A549 (cell line): ENCODE measurements around the gene S100A7A. TPM values are rescaled to one million over a fixed set of nuclear protein-coding genes. Genes with fewer than 3 reads are reported as not detected.

Experiments used
- ATAC-seq, 2 experiments: fragments of 200-7000 bp in 1 of 2; fragments of >200 bp in 1 of 2; cut with Nextera tagmentation in 1 of 2; cut with Tn5 transposase in 1 of 2; 3 replicates each; pipeline versions ENCODE4 v1.8.0 to v1.9.1; 2018 to 2020; ENCODE audit warnings: mild to moderate bottlenecking in 1 of 2, moderate library complexity in 1 of 2
- CTCF ChIA-PET: fragments of 300-600 bp; sonication (Branson Sonifier 250); formaldehyde crosslinking; extraction: SDS; loops from one replicate; lab custom pipeline; 2021; ENCODE audit warnings: antibody characterized with exemption, inconsistent platforms; lab: Yijun Ruan, JAX
- POLR2A ChIA-PET: fragments of 350-600 bp; formaldehyde crosslinking; extraction: SDS; loops from one replicate; lab custom pipeline; 2021; ENCODE audit warnings: antibody characterized with exemption, inconsistent platforms; lab: Yijun Ruan, JAX
- DNase-seq, 2 experiments: peaks; one replicate each; pipeline versions ENCODE4 v3.0.0 to v3.0.0-alpha.2; 2011 to 2016; ENCODE audit warnings: low read depth in 1 of 2, low spot score in 1 of 2
- FAIRE-seq: peaks from 2 replicates; lab custom pipeline; 2011; peaks lifted over from hg19 to GRCh38; lab: Jason Lieb, UNC
- H3K27ac ChIP-seq, 2 experiments: fragments of >200 bp; sonication (Bioruptor Twin); formaldehyde crosslinking; 3 replicates each; pipeline ENCODE4 v1.5.1; 2016 to 2017
- H3K4me1 ChIP-seq: fragments of >200 bp; sonication (Bioruptor Twin); formaldehyde crosslinking; 3 replicates; pipeline ENCODE4 v1.6.1; 2016
- H3K4me2 ChIP-seq: fragments of >200 bp; sonication (Bioruptor Twin); formaldehyde crosslinking; 3 replicates; pipeline ENCODE4 v1.6.1; 2016
- H3K4me3 ChIP-seq: fragments of >200 bp; sonication (Bioruptor Twin); formaldehyde crosslinking; 3 replicates; pipeline ENCODE4 v1.5.1; 2016
- H3K9me3 ChIP-seq: fragments of >200 bp; sonication (Bioruptor Twin); formaldehyde crosslinking; 3 replicates; pipeline ENCODE4 v1.6.1; 2016
- ATOH8 ChIP-seq: fragments of 250-450 bp; sonication (Bioruptor Pico); IDR thresholded peaks from 2 replicates; pipeline ENCODE4 v1.5.0; 2020; ENCODE audit warnings: low read depth, mild to moderate bottlenecking, moderate library complexity
- BHLHE40 ChIP-seq: IDR thresholded peaks from 2 replicates; pipeline ENCODE4 v1.6.1; 2012; ENCODE audit warnings: low read depth, low read length, inconsistent platforms
- CBX2 ChIP-seq: fragments of 200-600 bp; sonication (generic); IDR thresholded peaks from 2 replicates; pipeline ENCODE4 v1.6.1; 2016; ENCODE audit warnings: low read depth, mild to moderate bottlenecking, borderline replicate concordance
- CBX8 ChIP-seq: fragments of 200-600 bp; sonication (generic); IDR thresholded peaks from 2 replicates; pipeline ENCODE4 v1.6.1; 2016
- CHD2 ChIP-seq: fragments of 150-350 bp; IDR thresholded peaks from 2 replicates; pipeline ENCODE4 v1.6.1; 2014; ENCODE audit warnings: low read length; ENCODE audit not compliant: partially characterized antibody
- CHD4 ChIP-seq: fragments of 200-600 bp; sonication (generic); IDR thresholded peaks from 2 replicates; pipeline ENCODE4 v1.6.1; 2016; ENCODE audit warnings: antibody characterized with exemption, mild to moderate bottlenecking, borderline replicate concordance
- ELK1 ChIP-seq: fragments of 150-350 bp; IDR thresholded peaks from 2 replicates; pipeline ENCODE4 v1.6.1; 2014; ENCODE audit warnings: low read depth, mild to moderate bottlenecking, low read length
- EP300 ChIP-seq, 2 experiments: fragments of >200 bp; sonication (Bioruptor Twin); formaldehyde crosslinking; IDR thresholded peaks; 2 replicates in 1 of 2; 3 replicates in 1 of 2; pipeline ENCODE4 v1.6.1; 2016 to 2017
- ESRRA ChIP-seq: fragments of 150-350 bp; IDR thresholded peaks from 2 replicates; pipeline ENCODE4 v1.6.1; 2014; ENCODE audit warnings: mild to moderate bottlenecking, low read length, borderline replicate concordance
- FOSL2 ChIP-seq, 2 experiments: fragments of 450-650 bp in 1 of 2; fragments of >200 bp in 1 of 2; sonication (Bioruptor Twin) in 1 of 2; formaldehyde crosslinking; IDR thresholded peaks; 2 replicates each; pipeline versions ENCODE4 v1.5.0 to v1.6.1; 2016 to 2020; ENCODE audit warnings: mild to moderate bottlenecking in 1 of 2, moderate library complexity in 1 of 2
- GATA3 ChIP-seq: IDR thresholded peaks from 2 replicates; pipeline ENCODE4 v1.6.1; 2012; ENCODE audit warnings: borderline replicate concordance
- HEYL ChIP-seq: fragments of 250-450 bp; sonication (Bioruptor Pico); IDR thresholded peaks from 2 replicates; pipeline ENCODE4 v1.8.0; 2021; ENCODE audit warnings: mild to moderate bottlenecking, moderate library complexity
- JUN ChIP-seq, 2 experiments: fragments of >200 bp; sonication (Bioruptor Twin); formaldehyde crosslinking; IDR thresholded peaks; 2 replicates in 1 of 2; 3 replicates in 1 of 2; pipeline ENCODE4 v1.6.1; 2016 to 2017
- JUNB ChIP-seq: fragments of >200 bp; sonication (Bioruptor Twin); formaldehyde crosslinking; IDR thresholded peaks from 2 replicates; pipeline ENCODE4 v1.6.1; 2016
- MAZ ChIP-seq: fragments of 150-350 bp; IDR thresholded peaks from 2 replicates; pipeline ENCODE4 v1.6.1; 2014; ENCODE audit warnings: antibody characterized with exemption, low read depth, low read length, borderline replicate concordance
- NFE2L2 ChIP-seq: fragments of 150-350 bp; conservative IDR thresholded peaks from 2 replicates; pipeline ENCODE4 v1.6.1; 2014; ENCODE audit warnings: low read length
- NPAS2 ChIP-seq: fragments of 250-450 bp; sonication (Bioruptor Pico); IDR thresholded peaks from 2 replicates; pipeline ENCODE4 v1.8.0; 2022; ENCODE audit warnings: mild to moderate bottlenecking, moderate library complexity, borderline replicate concordance
- POLR2A ChIP-seq: IDR thresholded peaks from 2 replicates; pipeline ENCODE4 v1.6.1; 2012; ENCODE audit warnings: mild to moderate bottlenecking, low read length
- POLR2AphosphoS2 ChIP-seq: conservative IDR thresholded peaks from 2 replicates; pipeline ENCODE4 v1.6.1; 2012; ENCODE audit warnings: low read length, improper control_type of control experiment, inconsistent platforms
- RAD21 ChIP-seq, 2 experiments: fragments of >200 bp in 1 of 2; sonication (Bioruptor Twin) in 1 of 2; formaldehyde crosslinking in 1 of 2; IDR thresholded peaks in 1 of 2; conservative IDR thresholded peaks in 1 of 2; 2 replicates in 1 of 2; 3 replicates in 1 of 2; pipeline ENCODE4 v1.6.1; 2012 to 2018; ENCODE audit warnings: inconsistent platforms in 1 of 2
- RARB ChIP-seq: fragments of 250-450 bp; sonication (Bioruptor Pico); IDR thresholded peaks from 2 replicates; pipeline ENCODE4 v1.8.0; 2021; ENCODE audit warnings: mild to moderate bottlenecking, moderate library complexity
- RCOR1 ChIP-seq: fragments of 150-350 bp; IDR thresholded peaks from 2 replicates; pipeline ENCODE4 v1.6.1; 2014; ENCODE audit warnings: antibody characterized with exemption, low read length, low read depth
- RFX5 ChIP-seq: fragments of 450-650 bp; IDR thresholded peaks from 2 replicates; pipeline ENCODE4 v1.7.1; 2014; ENCODE audit warnings: antibody characterized with exemption, mild to moderate bottlenecking, moderate library complexity
- RNF2 ChIP-seq: fragments of 200-600 bp; sonication (generic); IDR thresholded peaks from 2 replicates; pipeline ENCODE4 v1.6.1; 2016; ENCODE audit warnings: low read depth, mild to moderate bottlenecking, antibody characterized with exemption, moderate library complexity, borderline replicate concordance
- TFCP2L1 ChIP-seq: fragments of 250-450 bp; sonication (Bioruptor Pico); IDR thresholded peaks from 2 replicates; pipeline ENCODE4 v1.5.0; 2021; ENCODE audit warnings: mild to moderate bottlenecking
- TP53 ChIP-seq: fragments of 250-450 bp; sonication (Bioruptor Pico); IDR thresholded peaks from 2 replicates; pipeline ENCODE4 v1.5.0; 2021; ENCODE audit warnings: mild to moderate bottlenecking, moderate library complexity
- ZC3H11A ChIP-seq: fragments of 450-650 bp; IDR thresholded peaks from 2 replicates; pipeline ENCODE4 v1.6.1; 2014; ENCODE audit warnings: antibody characterized with exemption, mild to moderate bottlenecking
- WGBS: methylation state at CpG from one replicate; pipeline ENCODE4 v1.1.6; 2017; ENCODE audit errors: missing lambda C conversion rate; 5-methylcytosine and 5-hydroxymethylcytosine counted together
- polyA plus RNA-seq, 4 experiments: library from polyadenylated mRNA; depleted of rRNA in 3 of 4; stranded (reverse); fragments of >200 nt; fragmentation: RNase III in 1 of 4; extraction: RNeasy Plus Mini Kit Qiagen cat#74134 plus additional on column Dnase treatment in 1 of 4; gene quantifications; 2 replicates in 3 of 4; 3 replicates in 1 of 4; pipeline ENCODE4 v1.2.3, GENCODE V29; 2011 to 2017
- TF ChIP-seq, protein P1 (sequence below): fragments of >200 bp; sonication (Bioruptor Twin); formaldehyde crosslinking; IDR thresholded peaks from 3 replicates; pipeline ENCODE4 v1.6.1; 2016
- TF ChIP-seq, protein P2 (sequence below): IDR thresholded peaks from 2 replicates; pipeline ENCODE4 v1.6.1; 2012

The S100A7A gene
- polyA plus RNA-seq, 2 of the 4 experiments (the other 2 are of a cell fraction), result not detected

- no peak for DNase-seq
- Histone ChIP-seq H3K4me1 (no peaks in the 10 kb centered on the region), H3K9me3 (no peaks in the 10 kb centered on the region), H3K27ac (no peak within 1 kb of the TSS), H3K4me2 (no peak within 1 kb of the TSS), H3K4me3 (no peak within 1 kb of the TSS)
- ChIA-PET POLR2A (no interaction called here), CTCF (interaction anchor here (1.3 to 2.1 kb wide), 2 partner anchors 103 to 177 kb away, joined by 3 to 6 read pairs; no protein-coding TSS in a partner anchor)
- no peak for FAIRE-seq
- 3% methylated on average over 7 of the region's 7 CpGs for WGBS
- TF ChIP-seq NPAS2 (CRISPR knock-in tag) (no peak), ELK1 (no peak), MAZ (no peak), POLR2A (no peak), RARB (no peak), TP53 (CRISPR knock-in tag) (no peak), ATOH8 (CRISPR knock-in tag) (no peak), JUN (IDR thresholded peaks at IDR 0.05) (no peak), RNF2 (no peak), NFE2L2 (no peak)
- ATAC-seq, result no peak
Measured at GRCh38 chr1:153390938-153391710, 25.2 kb upstream of the S100A7A start, which contains the start of gene S100A8. Gene S100A8 (minus strand): TSS chr1:153391073. CDS start chr1:153390535, 538 bp downstream.

DNA sequence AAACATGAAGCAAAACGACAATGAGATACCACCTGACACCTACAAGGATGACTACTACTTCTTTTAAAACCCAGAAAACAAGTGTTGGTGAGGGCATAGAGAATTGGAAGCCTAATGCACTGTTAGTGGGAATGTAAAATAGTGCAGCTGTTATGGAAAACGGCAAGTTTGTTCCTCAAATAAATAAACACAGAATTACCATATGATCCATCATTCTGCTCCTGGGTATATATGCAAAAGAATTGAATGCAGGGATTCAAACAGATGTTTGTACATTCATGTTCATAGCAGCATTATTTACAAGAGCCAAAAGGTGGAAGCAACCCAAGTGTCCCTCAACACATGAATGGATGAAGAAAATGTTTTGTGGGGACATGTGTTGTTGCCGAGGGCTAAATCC is 24.1 kb upstream of the S100A7A start:
- FAIRE-seq (no peak), DNase-seq (no peak), ATAC-seq (no peak)
- Histone ChIP-seq H3K9me3 (no peaks in the 10 kb centered on the region), H3K4me3 (no peak overlapping the region), H3K4me1 (no peaks in the 10 kb centered on the region), H3K4me2 (no peak overlapping the region), H3K27ac (no peak overlapping the region)
- TF ChIP-seq CHD4 (no peak), JUN (IDR thresholded peaks at IDR 0.05) (no peak), POLR2A (no peak), POLR2AphosphoS2 (no peak), HEYL (CRISPR knock-in tag) (no peak), RARB (no peak), NFE2L2 (no peak), TFCP2L1 (CRISPR knock-in tag) (no peak), CBX2 (no peak)
- WGBS, result 0% methylated on average over 3 of the region's 3 CpGs
- ChIA-PET CTCF (interaction anchor here (1.4 to 2.1 kb wide), 3 partner anchors 38 to 102 kb away, joined by 4 to 6 read pairs (median 6); no protein-coding TSS in a partner anchor), POLR2A (no interaction called here)

DNA sequence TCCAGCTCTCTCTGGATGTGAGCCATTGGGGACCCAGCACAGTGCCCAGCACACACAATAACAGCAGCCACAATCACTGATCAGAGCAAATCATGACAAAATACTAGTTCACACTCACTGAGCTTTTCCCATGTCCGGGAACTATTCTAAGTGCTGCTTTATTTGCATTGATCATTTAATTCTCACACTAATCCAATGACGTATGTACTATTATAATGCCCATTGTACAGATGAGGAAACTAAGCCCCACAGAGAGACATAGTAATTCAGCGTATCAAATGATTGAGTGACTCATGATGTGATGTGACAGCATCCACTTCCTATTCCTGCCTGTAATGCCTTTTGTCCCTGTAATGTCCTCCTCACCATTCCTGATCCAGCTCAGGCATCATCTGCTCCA is 23.5 kb upstream of the S100A7A start:
- POLR2A ChIA-PET, result no interaction called here
- CTCF ChIA-PET, result interaction anchor here (1.4 to 2.1 kb wide), 3 partner anchors 39 to 102 kb away, joined by 4 to 6 read pairs (median 6); no protein-coding TSS in a partner anchor
- no peak for ATAC-seq
- no peak for DNase-seq
- WGBS, result 16% methylated on average over 3 of the region's 3 CpGs
- H3K9me3 ChIP-seq, result no peaks in the 10 kb centered on the region
- FAIRE-seq, result no peak
- H3K4me1 ChIP-seq, result no peaks in the 10 kb centered on the region
- no peak overlapping the region for H3K4me3 ChIP-seq
- no peak overlapping the region for H3K27ac ChIP-seq
- H3K4me2 ChIP-seq, result no peak overlapping the region
- TF ChIP-seq, protein P1, sequence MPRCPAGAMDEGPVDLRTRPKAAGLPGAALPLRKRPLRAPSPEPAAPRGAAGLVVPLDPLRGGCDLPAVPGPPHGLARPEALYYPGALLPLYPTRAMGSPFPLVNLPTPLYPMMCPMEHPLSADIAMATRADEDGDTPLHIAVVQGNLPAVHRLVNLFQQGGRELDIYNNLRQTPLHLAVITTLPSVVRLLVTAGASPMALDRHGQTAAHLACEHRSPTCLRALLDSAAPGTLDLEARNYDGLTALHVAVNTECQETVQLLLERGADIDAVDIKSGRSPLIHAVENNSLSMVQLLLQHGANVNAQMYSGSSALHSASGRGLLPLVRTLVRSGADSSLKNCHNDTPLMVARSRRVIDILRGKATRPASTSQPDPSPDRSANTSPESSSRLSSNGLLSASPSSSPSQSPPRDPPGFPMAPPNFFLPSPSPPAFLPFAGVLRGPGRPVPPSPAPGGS, result no peak
- no peak for TF ChIP-seq EP300 (IDR thresholded peaks at IDR 0.05)
- TF ChIP-seq, protein P2, sequence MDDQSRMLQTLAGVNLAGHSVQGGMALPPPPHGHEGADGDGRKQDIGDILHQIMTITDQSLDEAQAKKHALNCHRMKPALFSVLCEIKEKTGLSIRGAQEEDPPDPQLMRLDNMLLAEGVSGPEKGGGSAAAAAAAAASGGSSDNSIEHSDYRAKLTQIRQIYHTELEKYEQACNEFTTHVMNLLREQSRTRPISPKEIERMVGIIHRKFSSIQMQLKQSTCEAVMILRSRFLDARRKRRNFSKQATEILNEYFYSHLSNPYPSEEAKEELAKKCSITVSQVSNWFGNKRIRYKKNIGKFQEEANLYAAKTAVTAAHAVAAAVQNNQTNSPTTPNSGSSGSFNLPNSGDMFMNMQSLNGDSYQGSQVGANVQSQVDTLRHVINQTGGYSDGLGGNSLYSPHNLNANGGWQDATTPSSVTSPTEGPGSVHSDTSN, result no peak
- no peak for TF ChIP-seq RCOR1
- no peak for TF ChIP-seq ESRRA
- TF ChIP-seq GATA3, result no peak
- TF ChIP-seq POLR2A, result no peak
- TF ChIP-seq ELK1, result no peak
- no peak for TF ChIP-seq FOSL2 (IDR thresholded peaks at IDR 0.05)
- no peak for TF ChIP-seq FOSL2 (CRISPR knock-in tag; IDR thresholded peaks at IDR 0.05)
- TF ChIP-seq BHLHE40, result no peak
- TF ChIP-seq CBX8, result no peak
- no peak for TF ChIP-seq CHD2
- TF ChIP-seq RFX5, result no peak
- TF ChIP-seq ZC3H11A, result no peak
- TF ChIP-seq JUNB, result no peak
- TF ChIP-seq RAD21 (conservative IDR thresholded peaks at IDR 0.05 in 1 of 2, IDR thresholded peaks at IDR 0.05 in 1 of 2), result no peak
